HepG2 (cell line): ENCODE results near the gene FGFR3. TPM values are rescaled to one million over a fixed set of nuclear protein-coding genes. Genes with fewer than 3 reads are reported as not detected.

Experiments
- ATAC-seq: fragments of 200-7000 bp; cut with Tn5 transposase; 3 replicates; pipeline ENCODE4 v1.9.1; 2020; ENCODE audit warnings: mild to moderate bottlenecking, moderate library complexity
- BruUV-seq: library from RNA; stranded (reverse); fragments of 400-500 nt; replicated peaks from 2 replicates; lab custom pipeline; 2021; lab: Mats Ljungman, UMichigan
- CTCF ChIA-PET: fragments of 300-600 bp; formaldehyde crosslinking; extraction: SDS; loops from one replicate; lab custom pipeline; 2021; ENCODE audit warnings: low total read pairs, inconsistent platforms, low intra/inter-chr PET ratio; lab: Yijun Ruan, JAX
- POLR2A ChIA-PET: fragments of 350-600 bp; sonication (Branson Sonifier 250); formaldehyde crosslinking; loops from one replicate; lab custom pipeline; 2020; ENCODE audit warnings: antibody characterized with exemption, inconsistent platforms; lab: Yijun Ruan, JAX
- DNase-seq: peaks from one replicate; pipeline ENCODE4 v3.0.0-alpha.2; 2015; ENCODE audit warnings: low spot score
- FAIRE-seq: peaks from 3 replicates; lab custom pipeline; 2011; peaks lifted over from hg19 to GRCh38; lab: Jason Lieb, UNC
- H2AFZ ChIP-seq: one replicate; pipeline ENCODE4 v1.6.1; 2011; ENCODE audit warnings: low read length, inconsistent platforms
- H3K27ac ChIP-seq: fragments of 300-600 bp; 3 replicates; pipeline ENCODE4 v1.8.0; 2011; ENCODE audit warnings: mixed run types, mild to moderate bottlenecking, mixed read lengths, low read length, inconsistent platforms; ENCODE audit not compliant: insufficient read depth; ENCODE audit errors: extremely low read length
- H3K27me3 ChIP-seq, 2 experiments: fragments of 200-600 bp in 1 of 2; 2 replicates in 1 of 2; 3 replicates in 1 of 2; pipeline versions ENCODE4 v1.6.0 to v1.8.0; 2011; ENCODE audit warnings: low read length in 2 of 2, mild to moderate bottlenecking in 2 of 2, moderate library complexity in 2 of 2, inconsistent platforms in 1 of 2; ENCODE audit not compliant: insufficient read depth in 2 of 2, control insufficient read depth in 1 of 2
- H3K36me3 ChIP-seq, 2 experiments: fragments of 200-600 bp in 1 of 2; replicated peaks in 1 of 2; 2 replicates in 1 of 2; 3 replicates in 1 of 2; pipeline versions ENCODE4 v1.5.1 to v1.8.0; 2011; ENCODE audit warnings: low read length in 2 of 2, inconsistent platforms in 1 of 2; ENCODE audit not compliant: insufficient read depth in 2 of 2, control insufficient read depth in 1 of 2
- H3K4me1 ChIP-seq: 2 replicates; pipeline ENCODE4 v1.5.1; 2012; ENCODE audit warnings: low read length, inconsistent platforms; ENCODE audit not compliant: insufficient read depth
- H3K4me2 ChIP-seq: 2 replicates; pipeline ENCODE4 v1.6.0; 2011; ENCODE audit warnings: low read depth, low read length, inconsistent platforms
- H3K4me3 ChIP-seq, 3 experiments: fragments of 200-600 bp in 1 of 3; sonication (generic), shearing (Covaris generic) in 1 of 3; replicated peaks in 1 of 3; 2 replicates each; pipeline ENCODE4 v1.5.1; 2011 to 2016; ENCODE audit warnings: low read length in 3 of 3, inconsistent platforms in 2 of 3, low read depth in 2 of 3, mild to moderate bottlenecking in 2 of 3, control low read depth in 1 of 3, mixed read lengths in 1 of 3; ENCODE audit not compliant: insufficient read depth in 1 of 3
- H3K79me2 ChIP-seq: one replicate; pipeline ENCODE4 v1.6.1; 2011; ENCODE audit warnings: low read length, inconsistent platforms; ENCODE audit not compliant: insufficient read depth
- H3K9ac ChIP-seq: 2 replicates; pipeline ENCODE4 v1.6.0; 2011; ENCODE audit warnings: mild to moderate bottlenecking, low read depth, low read length, inconsistent platforms; ENCODE audit not compliant: insufficient read depth
- H3K9me3 ChIP-seq: 2 replicates; pipeline ENCODE4 v1.5.1; 2012; ENCODE audit warnings: mild to moderate bottlenecking, low read length
- H4K20me1 ChIP-seq: 2 replicates; pipeline ENCODE4 v1.6.0; 2011; ENCODE audit warnings: inconsistent platforms, mild to moderate bottlenecking, low read length, moderate library complexity; ENCODE audit not compliant: insufficient read depth
- AGO2 ChIP-seq: fragments of 200-400 bp; formaldehyde crosslinking; optimal IDR thresholded peaks from 2 replicates; pipeline ENCODE3; 2017; ENCODE audit warnings: mild to moderate bottlenecking, low read depth, low read length, moderate library complexity
- ARNT2 ChIP-seq: sonication (generic); formaldehyde crosslinking; IDR thresholded peaks from 2 replicates; pipeline ENCODE4 v1.8.0; 2022; ENCODE audit warnings: mild to moderate bottlenecking, low read depth, missing genetic modification reagents, moderate library complexity
- FOXK2 ChIP-seq: fragments of 450-650 bp; IDR thresholded peaks from 2 replicates; pipeline ENCODE4 v1.6.1; 2016
- PRMT3 ChIP-seq: sonication (generic); formaldehyde crosslinking; IDR thresholded peaks from 2 replicates; pipeline ENCODE4 v1.8.1; 2022; ENCODE audit warnings: low read depth, mild to moderate bottlenecking, moderate library complexity, missing genetic modification reagents, borderline replicate concordance
- RAD51 ChIP-seq: fragments of 450-650 bp; IDR thresholded peaks from 2 replicates; pipeline ENCODE4 v1.6.1; 2016; ENCODE audit warnings: borderline replicate concordance
- RBFOX2 ChIP-seq: fragments of 200-400 bp; formaldehyde crosslinking; IDR thresholded peaks from 2 replicates; pipeline ENCODE4 v1.6.1; 2017; ENCODE audit warnings: low read depth, mild to moderate bottlenecking, low read length
- ZNF260 ChIP-seq: sonication (generic); formaldehyde crosslinking; IDR thresholded peaks from 2 replicates; pipeline ENCODE4 v1.4.0; 2020; ENCODE audit warnings: missing genetic modification reagents, low read depth, mild to moderate bottlenecking, borderline replicate concordance
- ZNF558 ChIP-seq: sonication (generic); formaldehyde crosslinking; IDR thresholded peaks from 2 replicates; pipeline ENCODE4 v1.9.0; 2022; ENCODE audit warnings: mild to moderate bottlenecking, missing genetic modification reagents, borderline replicate concordance
- WGBS: methylation state at CpG from one replicate; pipeline ENCODE4 v1.1.6; 2017; ENCODE audit warnings: low lambda C conversion rate; 5-methylcytosine and 5-hydroxymethylcytosine counted together
- in situ Hi-C: cut with HindIII; loops from 2 replicates; pipeline ENCODE4 v1.10.0; 2017; ENCODE audit warnings: low pct_unique_long_range_greater_than_20kb; ENCODE audit not compliant: extremely low pct_ligation_motif_present
- intact Hi-C: fragments of 100-400 bp; cut with micrococcal nuclease; formaldehyde crosslinking; loops from one replicate; pipeline ENCODE4 v1.10.0; 2022; ENCODE audit not compliant: unreplicated experiment
- polyA plus RNA-seq, 8 experiments: library from polyadenylated mRNA; depleted of rRNA in 3 of 8; stranded (reverse) in 7 of 8; unstranded in 1 of 8; fragments of >200 nt; fragmentation: Illumina TruSeq in 4 of 8; extraction: Trizol in 4 of 8; gene quantifications; 2 replicates each; pipeline versions ENCODE4 v1.2.1 to v1.2.3, GENCODE V29; 2011 to 2016; ENCODE audit warnings: low read depth in 4 of 8, missing spikeins in 1 of 8, mixed read lengths in 1 of 8; ENCODE audit not compliant: insufficient read depth in 1 of 8
- total RNA-seq, 5 experiments: library from RNA; depleted of rRNA; stranded (reverse); fragments of >200 nt; fragmentation: Illumina TruSeq; extraction: Trizol; gene quantifications; 2 replicates each; pipeline ENCODE4 v1.2.3, GENCODE V29; 2016; ENCODE audit warnings: low read depth in 1 of 5
- TF ChIP-seq, protein P1 (sequence below): sonication (generic); formaldehyde crosslinking; IDR thresholded peaks from 2 replicates; pipeline ENCODE4 v1.5.0; 2020; ENCODE audit warnings: mild to moderate bottlenecking, missing genetic modification reagents, moderate library complexity
- TF ChIP-seq, protein P2 (sequence below): sonication (generic); formaldehyde crosslinking; IDR thresholded peaks from 2 replicates; pipeline ENCODE4 v1.8.1; 2023; ENCODE audit warnings: mild to moderate bottlenecking, missing genetic modification reagents
- TF ChIP-seq, protein P3 (sequence below): sonication (generic); formaldehyde crosslinking; IDR thresholded peaks from 2 replicates; pipeline ENCODE4 v1.5.0; 2020; ENCODE audit warnings: mild to moderate bottlenecking, missing genetic modification reagents

The FGFR3 gene
- total and polyA plus RNA-seq, 2 of the 13 experiments (the other 11 are each of a cell fraction or from before 2014, with no cell fraction given): 103 to 109 TPM

DNA sequence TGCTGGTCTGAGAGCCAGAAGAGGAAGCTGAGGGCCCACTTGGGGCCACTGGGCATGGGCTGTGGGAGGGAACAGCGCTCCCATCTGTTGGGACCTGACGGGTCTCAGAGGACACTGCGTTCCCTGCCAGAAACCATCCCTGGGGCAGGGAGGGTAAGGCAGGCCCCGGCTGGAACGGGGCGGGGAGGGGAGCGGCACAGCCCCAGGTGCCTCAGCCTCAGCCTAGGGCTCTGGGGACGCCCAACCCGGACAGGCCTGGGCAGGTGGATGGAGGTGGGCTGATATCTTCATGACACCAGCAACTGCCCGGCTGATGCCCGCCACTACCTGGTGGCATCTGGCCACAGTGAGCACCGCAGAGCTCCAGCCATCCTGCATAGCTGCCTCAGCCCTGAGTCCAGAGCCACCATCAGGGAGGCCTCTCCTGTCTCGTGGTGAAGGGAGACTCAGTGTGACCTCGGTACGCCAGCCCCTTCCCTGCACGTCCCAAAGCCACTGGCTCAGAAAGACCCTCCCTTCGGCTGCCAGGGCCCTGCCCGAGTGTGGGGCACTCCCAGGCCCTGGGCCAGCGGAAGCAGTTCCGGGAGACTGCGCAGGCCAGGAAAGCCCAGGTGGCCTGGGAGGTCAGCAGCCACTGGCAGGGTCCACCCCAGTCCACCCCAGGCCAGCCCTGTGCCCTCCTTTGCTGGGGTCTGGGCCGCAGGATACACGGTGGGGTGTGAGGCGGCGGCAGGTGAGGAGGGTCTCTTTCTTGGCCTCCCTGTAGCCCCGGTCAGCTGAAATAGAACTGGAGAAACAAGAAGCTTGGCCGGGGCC, 34.6 kb upstream of the FGFR3 start (continued):
- no peak for TF ChIP-seq RAD51
- 0 out of 2 replicates have a peak, but pooled peaks have one; percentile 43 for TF ChIP-seq ZNF558 (CRISPR knock-in tag)
- TF ChIP-seq, protein P1, sequence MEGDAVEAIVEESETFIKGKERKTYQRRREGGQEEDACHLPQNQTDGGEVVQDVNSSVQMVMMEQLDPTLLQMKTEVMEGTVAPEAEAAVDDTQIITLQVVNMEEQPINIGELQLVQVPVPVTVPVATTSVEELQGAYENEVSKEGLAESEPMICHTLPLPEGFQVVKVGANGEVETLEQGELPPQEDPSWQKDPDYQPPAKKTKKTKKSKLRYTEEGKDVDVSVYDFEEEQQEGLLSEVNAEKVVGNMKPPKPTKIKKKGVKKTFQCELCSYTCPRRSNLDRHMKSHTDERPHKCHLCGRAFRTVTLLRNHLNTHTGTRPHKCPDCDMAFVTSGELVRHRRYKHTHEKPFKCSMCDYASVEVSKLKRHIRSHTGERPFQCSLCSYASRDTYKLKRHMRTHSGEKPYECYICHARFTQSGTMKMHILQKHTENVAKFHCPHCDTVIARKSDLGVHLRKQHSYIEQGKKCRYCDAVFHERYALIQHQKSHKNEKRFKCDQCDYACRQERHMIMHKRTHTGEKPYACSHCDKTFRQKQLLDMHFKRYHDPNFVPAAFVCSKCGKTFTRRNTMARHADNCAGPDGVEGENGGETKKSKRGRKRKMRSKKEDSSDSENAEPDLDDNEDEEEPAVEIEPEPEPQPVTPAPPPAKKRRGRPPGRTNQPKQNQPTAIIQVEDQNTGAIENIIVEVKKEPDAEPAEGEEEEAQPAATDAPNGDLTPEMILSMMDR (CRISPR knock-in tag): 0 out of 2 replicates have a peak, but pooled peaks have one; percentile 13
- 0 out of 2 replicates have a peak, but pooled peaks have one; percentile 42 for TF ChIP-seq RBFOX2
- no peak for TF ChIP-seq ARNT2 (CRISPR knock-in tag)
- TF ChIP-seq AGO2: peak; percentile 53

DNA sequence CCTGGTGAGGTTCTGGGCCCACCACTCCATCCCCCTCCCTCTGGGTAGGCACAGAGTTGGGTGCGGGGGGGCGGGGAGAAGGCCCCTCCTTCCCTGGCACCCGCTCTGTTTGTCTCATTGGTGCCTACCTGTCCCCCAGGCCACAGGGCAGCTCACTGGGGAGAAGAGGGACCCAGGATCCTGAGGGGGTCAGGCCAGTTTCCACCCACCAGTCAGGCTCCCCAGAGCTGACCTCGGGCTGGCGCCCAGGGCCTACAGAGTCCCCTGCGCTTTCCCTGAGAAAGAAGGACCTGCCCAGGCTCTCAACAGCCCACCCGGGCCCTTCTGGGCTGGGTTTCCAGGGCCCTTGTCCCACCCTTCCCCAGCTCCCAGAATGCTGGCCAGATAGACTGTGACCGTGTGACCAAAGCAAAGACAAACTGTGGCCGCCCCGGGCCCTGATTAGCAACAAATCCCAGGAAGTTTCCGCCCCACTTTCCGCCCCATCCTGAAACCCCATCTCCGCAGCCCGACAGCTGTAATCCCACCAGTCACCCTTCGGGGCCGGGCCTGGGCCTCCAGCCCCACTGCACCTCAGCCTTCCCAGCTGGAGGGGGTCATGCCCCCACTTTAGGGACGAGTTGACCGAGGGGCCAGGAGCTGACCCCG, 33.8 kb upstream of the FGFR3 start:
- Histone ChIP-seq H2AFZ (no peak overlapping the region), H3K36me3 (no peaks in the 10 kb centered on the region), H3K79me2 (no peaks in the 10 kb centered on the region), H3K4me3 (peak overlapping the region in 1 of 3 experiments; percentile 48; a peak in 1 of 6 replicates), H3K9me3 (no peaks in the 10 kb centered on the region), H3K27ac (peak overlapping the region; percentile 23), H3K4me1 (peaks cover 88% of the 10 kb centered on the region), H3K4me2 (peak overlapping the region; percentile 48), H4K20me1 (no peaks in the 10 kb centered on the region), H3K9ac (peak overlapping the region; percentile 27; the same call in 1 of the 2 replicates), H3K27me3 (no peaks in the 10 kb centered on the region; a peak in 1 of 5 replicates)
- FAIRE-seq (no peak), DNase-seq (no peak), ATAC-seq (peak; percentile 1)
- POLR2A ChIA-PET: interaction anchor here (0.9 to 34.3 kb wide), 7 partner anchors 8 to 104 kb away, joined by 4 to 1258 read pairs (median 4); partner anchors contain the start of gene FGFR3
- no TSS peak for BruUV-seq
- in situ Hi-C loops: loop anchor here (10.0 kb wide), 1 partner anchor 46 kb away; no protein-coding TSS in a partner anchor
- CTCF ChIA-PET: interaction anchor here (0.9 to 1.4 kb wide), 2 partner anchors 50 to 51 kb away, joined by 3 read pairs; no protein-coding TSS in a partner anchor
- intact Hi-C loops: no loop called here
- 54% methylated on average over 6 of the region's 19 CpGs for WGBS
- TF ChIP-seq, protein P2, sequence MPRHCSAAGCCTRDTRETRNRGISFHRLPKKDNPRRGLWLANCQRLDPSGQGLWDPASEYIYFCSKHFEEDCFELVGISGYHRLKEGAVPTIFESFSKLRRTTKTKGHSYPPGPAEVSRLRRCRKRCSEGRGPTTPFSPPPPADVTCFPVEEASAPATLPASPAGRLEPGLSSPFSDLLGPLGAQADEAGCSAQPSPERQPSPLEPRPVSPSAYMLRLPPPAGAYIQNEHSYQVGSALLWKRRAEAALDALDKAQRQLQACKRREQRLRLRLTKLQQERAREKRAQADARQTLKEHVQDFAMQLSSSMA (CRISPR knock-in tag): 0 out of 2 replicates have a peak, but pooled peaks have one; percentile 26
- TF ChIP-seq FOXK2 (no peak), PRMT3 (CRISPR knock-in tag) (no peak), ZNF260 (no peak)
- TF ChIP-seq, protein P3, sequence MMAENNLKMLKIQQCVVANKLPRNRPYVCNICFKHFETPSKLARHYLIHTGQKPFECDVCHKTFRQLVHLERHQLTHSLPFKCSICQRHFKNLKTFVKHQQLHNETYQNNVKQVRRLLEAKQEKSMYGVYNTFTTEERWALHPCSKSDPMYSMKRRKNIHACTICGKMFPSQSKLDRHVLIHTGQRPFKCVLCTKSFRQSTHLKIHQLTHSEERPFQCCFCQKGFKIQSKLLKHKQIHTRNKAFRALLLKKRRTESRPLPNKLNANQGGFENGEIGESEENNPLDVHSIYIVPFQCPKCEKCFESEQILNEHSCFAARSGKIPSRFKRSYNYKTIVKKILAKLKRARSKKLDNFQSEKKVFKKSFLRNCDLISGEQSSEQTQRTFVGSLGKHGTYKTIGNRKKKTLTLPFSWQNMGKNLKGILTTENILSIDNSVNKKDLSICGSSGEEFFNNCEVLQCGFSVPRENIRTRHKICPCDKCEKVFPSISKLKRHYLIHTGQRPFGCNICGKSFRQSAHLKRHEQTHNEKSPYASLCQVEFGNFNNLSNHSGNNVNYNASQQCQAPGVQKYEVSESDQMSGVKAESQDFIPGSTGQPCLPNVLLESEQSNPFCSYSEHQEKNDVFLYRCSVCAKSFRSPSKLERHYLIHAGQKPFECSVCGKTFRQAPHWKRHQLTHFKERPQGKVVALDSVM (CRISPR knock-in tag): no peak
